IMR-90 (cell line): ENCODE data around the gene HS3ST2. TPM values are rescaled to one million over a fixed set of nuclear protein-coding genes. Genes with fewer than 3 reads are reported as not detected.

Experiments
- ATAC-seq: fragments of 200-7000 bp; cut with Tn5 transposase; 2 replicates; pipeline ENCODE4 v1.9.1; 2020; ENCODE audit warnings: low read depth, mild to moderate bottlenecking, moderate library complexity
- BruUV-seq: library from RNA; stranded (reverse); fragments of 400-500 nt; replicated peaks from 2 replicates; lab custom pipeline; 2021; lab: Mats Ljungman, UMichigan
- CTCF ChIA-PET: fragments of 300-600 bp; formaldehyde crosslinking; extraction: SDS; loops from one replicate; lab custom pipeline; 2021; ENCODE audit warnings: antibody characterized with exemption; lab: Yijun Ruan, JAX
- POLR2A ChIA-PET: fragments of 300-600 bp; sonication (Branson Sonifier 250); formaldehyde crosslinking; loops from one replicate; lab custom pipeline; 2022; ENCODE audit warnings: antibody characterized with exemption; ENCODE audit not compliant: unreplicated experiment; lab: Charles Lee
- DNase-seq: peaks from one replicate; pipeline ENCODE4 v3.0.0; 2013
- H2AFZ ChIP-seq: replicated peaks from 2 replicates; pipeline ENCODE3; 2013; ENCODE audit warnings: low read length, mild to moderate bottlenecking; ENCODE audit not compliant: poor library complexity
- H2AK5ac ChIP-seq: 2 replicates; pipeline ENCODE4 v1.6.1; 2013; ENCODE audit warnings: low read depth, low read length, inconsistent platforms
- H2AK9ac ChIP-seq: replicated peaks from 2 replicates; pipeline ENCODE3; 2013; ENCODE audit warnings: mild to moderate bottlenecking, low read depth, low read length, moderate library complexity; ENCODE audit not compliant: poor library complexity
- H2BK120ac ChIP-seq: 2 replicates; pipeline ENCODE4 v1.6.1; 2013; ENCODE audit warnings: low read depth, low read length, inconsistent platforms
- H2BK15ac ChIP-seq: 3 replicates; pipeline ENCODE4 v1.6.1; 2013; ENCODE audit warnings: low read depth, low read length, inconsistent platforms
- H2BK20ac ChIP-seq: 2 replicates; pipeline ENCODE4 v1.6.1; 2013; ENCODE audit warnings: low read depth, mild to moderate bottlenecking, inconsistent platforms, low read length, moderate library complexity
- H2BK5ac ChIP-seq: 2 replicates; pipeline ENCODE4 v1.6.1; 2013; ENCODE audit warnings: mild to moderate bottlenecking, low read depth, low read length, inconsistent platforms; ENCODE audit not compliant: poor library complexity, severe bottlenecking
- H3K14ac ChIP-seq: replicated peaks from 2 replicates; pipeline ENCODE4 v1.6.1; 2013; ENCODE audit warnings: low read depth, low read length, inconsistent platforms
- H3K18ac ChIP-seq: 2 replicates; pipeline ENCODE4 v1.6.1; 2013; ENCODE audit warnings: low read depth, low read length, control low read depth
- H3K23ac ChIP-seq: 2 replicates; pipeline ENCODE4 v1.6.1; 2013; ENCODE audit warnings: low read depth, low read length, inconsistent platforms
- H3K27ac ChIP-seq: 2 replicates; pipeline ENCODE4 v1.5.1; 2013; ENCODE audit warnings: mild to moderate bottlenecking, control low read depth, low read length; ENCODE audit not compliant: insufficient read depth
- H3K27me3 ChIP-seq: 2 replicates; pipeline ENCODE4 v1.6.1; 2013; ENCODE audit warnings: low read length; ENCODE audit not compliant: control insufficient read depth, insufficient read depth
- H3K36me3 ChIP-seq: 2 replicates; pipeline ENCODE4 v1.6.1; 2013; ENCODE audit warnings: low read length, mixed read lengths; ENCODE audit not compliant: control insufficient read depth, insufficient read depth
- H3K4ac ChIP-seq: 2 replicates; pipeline ENCODE4 v1.6.1; 2013; ENCODE audit warnings: low read depth, low read length, inconsistent platforms
- H3K4me1 ChIP-seq: 2 replicates; pipeline ENCODE4 v1.6.1; 2013; ENCODE audit warnings: low read length, mixed read lengths; ENCODE audit not compliant: control insufficient read depth, insufficient read depth
- H3K4me2 ChIP-seq: 2 replicates; pipeline ENCODE4 v1.6.1; 2013; ENCODE audit warnings: low read depth, mild to moderate bottlenecking, control low read depth, low read length, moderate library complexity
- H3K4me3 ChIP-seq: 2 replicates; pipeline ENCODE4 v1.5.1; 2013; ENCODE audit warnings: low read depth, mild to moderate bottlenecking, control low read depth, low read length, moderate library complexity; ENCODE audit not compliant: insufficient read depth
- H3K56ac ChIP-seq: 2 replicates; pipeline ENCODE4 v1.6.1; 2013; ENCODE audit warnings: low read length, inconsistent platforms; ENCODE audit not compliant: insufficient read depth; ENCODE audit errors: extremely low read depth
- H3K79me1 ChIP-seq, 2 experiments: 2 replicates each; pipeline ENCODE4 v1.6.1; 2013; ENCODE audit warnings: low read length in 2 of 2, inconsistent platforms in 1 of 2, low read depth in 1 of 2
- H3K9ac ChIP-seq: 2 replicates; pipeline ENCODE4 v1.6.1; 2013; ENCODE audit warnings: low read depth, low read length, control low read depth
- H3K9me1 ChIP-seq: 2 replicates; pipeline ENCODE4 v1.6.1; 2013; ENCODE audit warnings: low read length, inconsistent platforms; ENCODE audit not compliant: insufficient read depth
- H3K9me3 ChIP-seq: 2 replicates; pipeline ENCODE4 v1.6.1; 2013; ENCODE audit warnings: low read length; ENCODE audit not compliant: control insufficient read depth, insufficient read depth
- H4K20me1 ChIP-seq: 2 replicates; pipeline ENCODE4 v1.6.1; 2013; ENCODE audit warnings: low read length, inconsistent platforms; ENCODE audit not compliant: insufficient read depth
- H4K5ac ChIP-seq: 2 replicates; pipeline ENCODE4 v1.6.1; 2013; ENCODE audit warnings: mild to moderate bottlenecking, low read depth, low read length, control low read depth
- H4K8ac ChIP-seq, 2 experiments: 2 replicates each; pipeline ENCODE4 v1.6.1; 2013; ENCODE audit warnings: low read depth in 2 of 2, low read length in 2 of 2, control low read depth in 1 of 2, inconsistent platforms in 1 of 2
- H4K91ac ChIP-seq: 2 replicates; pipeline ENCODE4 v1.6.1; 2013; ENCODE audit warnings: low read depth, low read length, inconsistent platforms; ENCODE audit not compliant: insufficient read depth
- MAFK ChIP-seq: IDR thresholded peaks from 2 replicates; pipeline ENCODE4 v1.6.1; 2012; ENCODE audit warnings: low read depth, low read length, improper control_type of control experiment
- SMC3 ChIP-seq: fragments of 150-350 bp; IDR thresholded peaks from 2 replicates; pipeline ENCODE4 v1.6.1; 2016; ENCODE audit warnings: low read depth, mild to moderate bottlenecking, antibody characterized with exemption, low read length, moderate library complexity
- WGBS, 2 experiments: methylation state at CpG; one replicate each; pipeline versions ENCODE4 v1.1.5 to v1.1.7; 2013; ENCODE audit warnings: missing lambda C conversion rate in 2 of 2; ENCODE audit not compliant: insufficient read length in 1 of 2; ENCODE audit errors: extremely low coverage in 2 of 2; 5-methylcytosine and 5-hydroxymethylcytosine counted together
- dilution Hi-C: fragments of 300-500 bp; cut with HindIII; formaldehyde crosslinking; loops from one replicate; pipeline ENCODE4 v1.14.3; 2018; ENCODE audit warnings: low sequenced_read_pairs; ENCODE audit not compliant: unreplicated experiment
- in situ Hi-C: fragments of 300-500 bp; cut with MboI; formaldehyde crosslinking; loops from 3 replicates; pipeline ENCODE4 v1.14.3; 2019; ENCODE audit warnings: low sequenced_read_pairs, inconsistent platforms, mixed read lengths
- intact Hi-C: fragments of 100-400 bp; cut with micrococcal nuclease; formaldehyde crosslinking; loops from 2 replicates; pipeline ENCODE4 v1.10.0; 2022
- polyA plus RNA-seq, 3 experiments: library from polyadenylated mRNA; depleted of rRNA; stranded (reverse); fragments of >200 nt; gene quantifications; 2 replicates each; pipeline ENCODE4 v1.2.3, GENCODE V29; 2012; ENCODE audit warnings: low replicate concordance in 1 of 3
- total RNA-seq: library from RNA; depleted of rRNA; stranded (reverse); fragments of >200 nt; gene quantifications from 2 replicates; pipeline ENCODE4 v1.2.3, GENCODE V29; 2012

Gene HS3ST2
- total and polyA plus RNA-seq, 2 of the 4 experiments (the other 2 are of a cell fraction): not detected

DNA sequence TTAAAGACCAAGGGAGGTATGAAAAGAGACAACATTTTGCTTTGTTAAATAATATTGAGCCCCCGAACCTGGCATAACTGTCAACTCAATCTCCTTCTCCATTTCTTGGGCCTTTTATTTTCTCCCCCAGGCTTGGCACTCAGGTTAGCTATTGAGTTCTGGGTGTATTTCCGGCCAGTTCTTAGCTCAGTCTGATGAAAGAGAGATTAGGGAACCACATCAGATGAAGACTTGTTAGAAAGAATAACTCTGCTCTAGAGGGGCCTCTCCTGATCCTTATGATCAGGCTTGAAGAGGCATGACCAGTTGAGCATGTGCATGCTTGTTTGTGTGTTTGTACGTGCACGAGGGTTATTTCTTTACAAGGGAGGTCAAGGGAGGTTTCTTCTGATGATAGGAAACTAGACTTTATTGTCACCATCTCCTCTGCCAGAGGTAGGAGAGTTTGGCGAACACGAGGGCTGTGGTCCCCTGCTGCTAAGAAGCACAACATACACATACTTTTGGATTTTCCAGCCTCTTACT, 29.2 kb upstream of the HS3ST2 start:
- Histone ChIP-seq H3K9ac (no peak overlapping the region), H2BK20ac (no peak overlapping the region), H3K36me3 (no peaks in the 10 kb centered on the region), H3K4ac (no peak overlapping the region), H3K4me1 (no peaks in the 10 kb centered on the region), H3K18ac (no peak overlapping the region), H3K14ac (no peak overlapping the region), H2AK9ac (no peak overlapping the region), H3K9me3 (no peaks in the 10 kb centered on the region), H3K4me2 (no peak overlapping the region), H2BK5ac (no peak overlapping the region), H4K5ac (no peak overlapping the region), H2AK5ac (no peak overlapping the region), H2BK120ac (no peak overlapping the region), H4K8ac (no peak overlapping the region), H3K27me3 (no peaks in the 10 kb centered on the region), H3K79me1 (no peaks in the 10 kb centered on the region), H3K9me1 (no peaks in the 10 kb centered on the region), H4K91ac (no peak overlapping the region), H3K27ac (no peak overlapping the region), H3K56ac (no peak overlapping the region), H2BK15ac (no peak overlapping the region), H3K23ac (no peak overlapping the region), H4K20me1 (no peaks in the 10 kb centered on the region), H3K4me3 (no peak overlapping the region), H2AFZ (no peak overlapping the region)
- DNase-seq (no peak), ATAC-seq (no peak)
- in situ Hi-C loops: no loop called here
- no TSS peak for BruUV-seq
- WGBS, 2 experiments: no CpG with 5 or more reads among the region's 6 CpGs
- dilution Hi-C loops: no loop called here
- ChIA-PET CTCF (no interaction called here), POLR2A (no interaction called here)
- no peak for TF ChIP-seq SMC3
- no peak for TF ChIP-seq MAFK
- intact Hi-C loops: no loop called here
